Measurements from ENCODE around the gene RD3L. TPM values are rescaled to one million over a fixed set of nuclear protein-coding genes. Genes with fewer than 3 reads are reported as not detected.
"Not testable (repeated sequence)": the region's sequence is repeated elsewhere in the genome, so short reads cannot be mapped to it uniquely, and the experiment has no call there.

RD3L gene
- not detected for polyA plus RNA-seq (2012; ENCODE audit: insufficient read depth, insufficient read length, low read depth)

GRCh38 chr14:103941973-103942736 lies at the start of gene RD3L:
Gene RD3L (minus strand): TSS chr14:103942529. CDS start chr14:103941695, 834 bp downstream.
- no peak for TF ChIP-seq CTCF (IDR thresholded peaks at IDR 0.05; ENCODE audit: low read depth, low read length)
- Histone ChIP-seq H3K27me3 (no peaks in the 10 kb centered on the region), H3K4me1 (no peaks in the 10 kb centered on the region), H3K9me3 (no peaks in the 10 kb centered on the region), H3K36me3 (no peaks in the 10 kb centered on the region), H3K4me3 (ENCODE audit: low read depth, low read length) (no peak within 1 kb of the TSS)
- no peak for DNase-seq

GRCh38 chr14:103989964-103990363 lies 47.6 kb upstream of the RD3L start:
- no peak for DNase-seq
- H3K27me3 ChIP-seq, result no peaks in the 10 kb centered on the region
- TF ChIP-seq CTCF (IDR thresholded peaks at IDR 0.05; ENCODE audit: low read depth, low read length), result no peak
- H3K9me3 ChIP-seq, result no peaks in the 10 kb centered on the region; the same call in 1 of the 2 replicates
- no peaks in the 10 kb centered on the region for H3K4me1 ChIP-seq
- H3K36me3 ChIP-seq, result no peaks in the 10 kb centered on the region
- H3K4me3 ChIP-seq (ENCODE audit: low read depth, low read length), result no peak overlapping the region

- Histone ChIP-seq H3K27me3 (no peaks in the 10 kb centered on the region), H3K4me1 (no peaks in the 10 kb centered on the region), H3K36me3 (no peaks in the 10 kb centered on the region), H3K9me3 (no peaks in the 10 kb centered on the region; the same call in 1 of the 2 replicates), H3K4me3 (ENCODE audit: low read depth, low read length) (no peak overlapping the region)
- DNase-seq, result no peak
- no peak for TF ChIP-seq CTCF (IDR thresholded peaks at IDR 0.05; ENCODE audit: low read depth, low read length)
Measured at GRCh38 chr14:103989034-103989433, 46.7 kb upstream of the RD3L start.

- no peak for TF ChIP-seq CTCF (IDR thresholded peaks at IDR 0.05; ENCODE audit: low read depth, low read length)
- no peak for DNase-seq
- Histone ChIP-seq H3K27me3 (no peaks in the 10 kb centered on the region), H3K4me3 (ENCODE audit: low read depth, low read length) (no peak overlapping the region), H3K4me1 (no peaks in the 10 kb centered on the region), H3K9me3 (no peaks in the 10 kb centered on the region; the same call in 1 of the 2 replicates), H3K36me3 (no peaks in the 10 kb centered on the region)
Measured at GRCh38 chr14:103984196-103984595, 41.9 kb upstream of the RD3L start.

GRCh38 chr14:103980623-103981238 lies 38.4 kb upstream of the RD3L start:
- not testable (repeated sequence) for H3K36me3 ChIP-seq, H3K4me1 ChIP-seq, H3K9me3 ChIP-seq, H3K27me3 ChIP-seq
- peak; percentile 86 for DNase-seq
- peak; percentile 57 for TF ChIP-seq CTCF (IDR thresholded peaks at IDR 0.05; ENCODE audit: low read depth, low read length)
- H3K4me3 ChIP-seq (ENCODE audit: low read depth, low read length), result peak overlapping the region; percentile 39

GRCh38 chr14:103974575-103974974 lies 32.2 kb upstream of the RD3L start:
- no peaks in the 10 kb centered on the region for H3K9me3 ChIP-seq
- TF ChIP-seq CTCF (IDR thresholded peaks at IDR 0.05; ENCODE audit: low read depth, low read length), result no peak
- no peaks in the 10 kb centered on the region for H3K36me3 ChIP-seq
- DNase-seq, result no peak
- H3K4me1 ChIP-seq, result peaks cover 4% of the 10 kb centered on the region; the same call in 1 of the 2 replicates
- no peak overlapping the region for H3K4me3 ChIP-seq (ENCODE audit: low read depth, low read length)
- no peaks in the 10 kb centered on the region for H3K27me3 ChIP-seq
